Measurements from ENCODE around the gene HNRNPA2B1.
"Not testable (repeated sequence)": the region's sequence is repeated elsewhere in the genome, so short reads cannot be mapped to it uniquely, and the experiment has no call there.

DNA sequence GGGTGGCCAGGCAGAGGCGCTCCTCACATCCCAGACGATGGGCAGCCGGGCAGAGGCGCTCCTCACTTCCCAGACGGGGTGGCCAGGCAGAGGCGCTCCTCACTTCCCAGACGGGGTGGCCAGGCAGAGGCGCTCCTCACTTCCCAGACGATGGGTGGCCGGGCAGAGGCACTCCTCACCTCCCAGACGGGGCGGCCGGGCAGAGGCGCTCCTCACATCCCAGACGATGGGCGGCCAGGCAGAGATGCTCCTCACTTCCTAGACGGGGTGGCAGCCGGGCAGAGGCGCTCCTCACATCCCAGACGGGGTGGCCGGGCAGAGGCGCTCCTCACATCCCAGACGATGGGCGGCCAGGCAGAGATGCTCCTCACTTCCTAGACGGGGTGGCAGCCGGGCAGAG is 23.9 kb downstream of the HNRNPA2B1 start:
- TF ChIP-seq, protein P1, sequence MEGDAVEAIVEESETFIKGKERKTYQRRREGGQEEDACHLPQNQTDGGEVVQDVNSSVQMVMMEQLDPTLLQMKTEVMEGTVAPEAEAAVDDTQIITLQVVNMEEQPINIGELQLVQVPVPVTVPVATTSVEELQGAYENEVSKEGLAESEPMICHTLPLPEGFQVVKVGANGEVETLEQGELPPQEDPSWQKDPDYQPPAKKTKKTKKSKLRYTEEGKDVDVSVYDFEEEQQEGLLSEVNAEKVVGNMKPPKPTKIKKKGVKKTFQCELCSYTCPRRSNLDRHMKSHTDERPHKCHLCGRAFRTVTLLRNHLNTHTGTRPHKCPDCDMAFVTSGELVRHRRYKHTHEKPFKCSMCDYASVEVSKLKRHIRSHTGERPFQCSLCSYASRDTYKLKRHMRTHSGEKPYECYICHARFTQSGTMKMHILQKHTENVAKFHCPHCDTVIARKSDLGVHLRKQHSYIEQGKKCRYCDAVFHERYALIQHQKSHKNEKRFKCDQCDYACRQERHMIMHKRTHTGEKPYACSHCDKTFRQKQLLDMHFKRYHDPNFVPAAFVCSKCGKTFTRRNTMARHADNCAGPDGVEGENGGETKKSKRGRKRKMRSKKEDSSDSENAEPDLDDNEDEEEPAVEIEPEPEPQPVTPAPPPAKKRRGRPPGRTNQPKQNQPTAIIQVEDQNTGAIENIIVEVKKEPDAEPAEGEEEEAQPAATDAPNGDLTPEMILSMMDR (IDR thresholded peaks at IDR 0.05), result not testable (repeated sequence)
- not testable (repeated sequence) for TF ChIP-seq POLR2A, EP300 (IDR thresholded peaks at IDR 0.05)

All from tibial nerve (tissue), 4 donors.